Nephron progenitor cell (in vitro differentiated cells): ENCODE results near the gene WFDC11.
"Not testable (repeated sequence)": the region's sequence is repeated elsewhere in the genome, so short reads cannot be mapped to it uniquely, and the experiment has no call there.

Experiments
- DNase-seq: peaks from one replicate; pipeline ENCODE4 v3.0.0; 2021
- H3K27ac Mint-ChIP-seq: 2 replicates; pipeline ENCODE4 v1.8.0; 2021; ENCODE audit warnings: mild to moderate bottlenecking, moderate library complexity, mixed read lengths
- H3K27me3 Mint-ChIP-seq: 2 replicates; pipeline ENCODE4 v1.8.0; 2021; ENCODE audit warnings: mild to moderate bottlenecking, low read depth, mixed read lengths; ENCODE audit not compliant: poor library complexity
- H3K36me3 Mint-ChIP-seq: 2 replicates; pipeline ENCODE4 v1.8.0; 2021; ENCODE audit warnings: low read depth, mixed read lengths
- H3K4me1 Mint-ChIP-seq: 2 replicates; pipeline ENCODE4 v1.8.0; 2021; ENCODE audit warnings: mixed read lengths
- H3K4me3 Mint-ChIP-seq: 2 replicates; pipeline ENCODE4 v1.8.0; 2021; ENCODE audit warnings: mild to moderate bottlenecking, moderate library complexity, mixed read lengths
- H3K9me3 Mint-ChIP-seq: 2 replicates; pipeline ENCODE4 v1.8.0; 2021; ENCODE audit warnings: mild to moderate bottlenecking, moderate library complexity, mixed read lengths
- TF ChIP-seq, protein P1 (sequence below): fragments of 200-600 bp; sonication (generic); IDR thresholded peaks from 2 replicates; pipeline ENCODE4 v1.5.0; 2021; ENCODE audit warnings: antibody characterized with exemption

WFDC11 gene

DNA sequence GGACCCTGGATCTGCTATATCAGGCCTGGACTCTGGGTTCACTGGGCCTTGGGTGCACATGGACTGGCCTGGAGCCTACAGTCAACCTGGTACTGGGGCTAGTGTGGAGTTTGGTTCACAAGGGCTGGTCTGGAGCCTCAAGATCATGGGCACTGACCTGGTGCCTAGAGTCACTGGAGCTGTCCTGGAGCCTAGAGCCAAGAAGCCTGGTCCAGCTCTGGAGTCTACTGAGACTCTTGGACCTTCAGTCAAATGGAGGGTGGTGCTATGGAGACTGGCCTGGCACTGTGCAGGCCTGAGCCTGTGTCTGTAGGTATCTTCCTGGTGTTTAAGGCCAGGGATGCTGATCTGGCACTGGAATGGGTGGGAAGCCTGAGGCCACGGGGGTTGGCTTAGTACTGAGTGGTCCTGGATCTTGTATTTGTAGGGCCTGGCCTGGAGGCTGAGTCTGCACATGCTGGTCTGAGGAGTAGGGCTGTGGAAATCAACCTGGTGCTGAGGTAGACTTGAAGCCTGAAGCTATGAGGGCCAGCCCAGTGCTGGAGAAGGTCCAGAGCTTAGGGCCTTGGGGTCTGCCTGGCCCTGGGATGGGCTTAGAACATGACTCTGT lies 22.5 kb downstream of the WFDC11 start:
- H3K4me3 Mint-ChIP-seq = no peak overlapping the region
- peaks cover 3% of the 10 kb centered on the region for H3K27me3 Mint-ChIP-seq

GRCh38 chr20:45646875-45647274 lies 23.2 kb downstream of the WFDC11 start:
- no peak overlapping the region for H3K4me3 Mint-ChIP-seq
- H3K36me3 Mint-ChIP-seq = no peaks in the 10 kb centered on the region
- H3K9me3 Mint-ChIP-seq = peaks cover 28% of the 10 kb centered on the region
- H3K27ac Mint-ChIP-seq = no peak overlapping the region
- TF ChIP-seq, protein P1, sequence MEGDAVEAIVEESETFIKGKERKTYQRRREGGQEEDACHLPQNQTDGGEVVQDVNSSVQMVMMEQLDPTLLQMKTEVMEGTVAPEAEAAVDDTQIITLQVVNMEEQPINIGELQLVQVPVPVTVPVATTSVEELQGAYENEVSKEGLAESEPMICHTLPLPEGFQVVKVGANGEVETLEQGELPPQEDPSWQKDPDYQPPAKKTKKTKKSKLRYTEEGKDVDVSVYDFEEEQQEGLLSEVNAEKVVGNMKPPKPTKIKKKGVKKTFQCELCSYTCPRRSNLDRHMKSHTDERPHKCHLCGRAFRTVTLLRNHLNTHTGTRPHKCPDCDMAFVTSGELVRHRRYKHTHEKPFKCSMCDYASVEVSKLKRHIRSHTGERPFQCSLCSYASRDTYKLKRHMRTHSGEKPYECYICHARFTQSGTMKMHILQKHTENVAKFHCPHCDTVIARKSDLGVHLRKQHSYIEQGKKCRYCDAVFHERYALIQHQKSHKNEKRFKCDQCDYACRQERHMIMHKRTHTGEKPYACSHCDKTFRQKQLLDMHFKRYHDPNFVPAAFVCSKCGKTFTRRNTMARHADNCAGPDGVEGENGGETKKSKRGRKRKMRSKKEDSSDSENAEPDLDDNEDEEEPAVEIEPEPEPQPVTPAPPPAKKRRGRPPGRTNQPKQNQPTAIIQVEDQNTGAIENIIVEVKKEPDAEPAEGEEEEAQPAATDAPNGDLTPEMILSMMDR = no peak
- DNase-seq = no peak
- H3K27me3 Mint-ChIP-seq = peaks cover 3% of the 10 kb centered on the region
- no peaks in the 10 kb centered on the region for H3K4me1 Mint-ChIP-seq

More for the DNA sequence above, 22.5 kb downstream of the WFDC11 start:
- DNase-seq = no peak
- Mint-ChIP-seq H3K9me3 (peaks cover 28% of the 10 kb centered on the region), H3K36me3 (no peaks in the 10 kb centered on the region), H3K27ac (no peak overlapping the region), H3K4me1 (no peaks in the 10 kb centered on the region)
- TF ChIP-seq, protein P1 = no peak

- H3K4me3 Mint-ChIP-seq, H3K4me1 Mint-ChIP-seq, H3K27me3 Mint-ChIP-seq, DNase-seq, H3K36me3 Mint-ChIP-seq, H3K27ac Mint-ChIP-seq: not testable (repeated sequence)
- H3K9me3 Mint-ChIP-seq = peaks cover 19% of the 10 kb centered on the region
These were observed 24.2 kb downstream of the WFDC11 start for GRCh38 chr20:45645869-45646268.

GRCh38 chr20:45641076-45641475 lies 29.0 kb downstream of the WFDC11 start:
- Mint-ChIP-seq H3K27me3 (peaks cover 11% of the 10 kb centered on the region), H3K9me3 (peaks cover 13% of the 10 kb centered on the region)
- not testable (repeated sequence) for DNase-seq, H3K27ac Mint-ChIP-seq, H3K36me3 Mint-ChIP-seq, H3K4me3 Mint-ChIP-seq, H3K4me1 Mint-ChIP-seq

- Mint-ChIP-seq H3K4me3 (no peak overlapping the region), H3K36me3 (no peaks in the 10 kb centered on the region), H3K9me3 (peaks cover 11% of the 10 kb centered on the region), H3K27me3 (peaks cover 11% of the 10 kb centered on the region), H3K4me1 (no peaks in the 10 kb centered on the region), H3K27ac (no peak overlapping the region)
- no peak for DNase-seq
- TF ChIP-seq, protein P1 = no peak
These were observed 30.4 kb downstream of the WFDC11 start for GRCh38 chr20:45639687-45640086.

DNA sequence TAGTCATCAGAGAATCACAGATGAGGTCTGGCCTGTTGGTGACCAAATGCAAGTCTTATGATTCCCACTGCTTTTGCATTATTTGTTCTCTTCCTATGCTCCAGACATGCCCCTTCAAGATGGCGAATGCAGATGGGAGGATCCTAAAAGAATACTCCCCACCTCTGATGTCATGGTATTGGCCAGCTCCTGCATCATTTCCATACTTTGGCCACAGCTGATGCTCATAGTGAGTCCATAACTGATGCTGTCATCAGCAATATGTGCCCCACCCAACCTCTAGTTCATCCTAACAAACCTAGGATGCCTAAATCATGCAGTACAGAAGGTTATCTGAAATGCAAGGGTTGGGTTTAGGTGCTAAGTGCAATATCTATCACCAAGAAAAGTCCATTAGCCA lies 33.5 kb downstream of the WFDC11 start:
- no peak for DNase-seq
- H3K4me3 Mint-ChIP-seq = no peak overlapping the region
- no peaks in the 10 kb centered on the region for H3K36me3 Mint-ChIP-seq
- H3K4me1 Mint-ChIP-seq = no peaks in the 10 kb centered on the region
- H3K9me3 Mint-ChIP-seq = peaks cover 10% of the 10 kb centered on the region
- TF ChIP-seq, protein P1 = no peak
- peaks cover 11% of the 10 kb centered on the region for H3K27me3 Mint-ChIP-seq
- no peak overlapping the region for H3K27ac Mint-ChIP-seq

- H3K27me3 Mint-ChIP-seq = peaks cover 20% of the 10 kb centered on the region
- peaks cover 5% of the 10 kb centered on the region for H3K4me1 Mint-ChIP-seq
- H3K4me3 Mint-ChIP-seq = no peak within 1 kb of the TSS
- peaks cover 6% of the 10 kb centered on the region for H3K9me3 Mint-ChIP-seq
- TF ChIP-seq, protein P1 = no peak
- H3K36me3 Mint-ChIP-seq = no peaks in the 10 kb centered on the region
- no peak within 1 kb of the TSS for H3K27ac Mint-ChIP-seq
- no peak for DNase-seq
These were observed 38.9 kb downstream of the WFDC11 start, which contains the start of gene WFDC9 for GRCh38 chr20:45631184-45631583. Gene WFDC9 (minus strand): TSS chr20:45631284. CDS start chr20:45610181, 21,103 bp downstream.
